Fibroblast of skin of left quadriceps (primary cell): ENCODE results near the gene PGP.
"Not testable (repeated sequence)": the region's sequence is repeated elsewhere in the genome, so short reads cannot be mapped to it uniquely, and the experiment has no call there.

Source experiments
- DNase-seq, 2 experiments: peaks; one replicate each; pipeline ENCODE4 v3.0.0-alpha.2; 2013; ENCODE audit warnings: low read depth in 2 of 2

PGP gene

DNA sequence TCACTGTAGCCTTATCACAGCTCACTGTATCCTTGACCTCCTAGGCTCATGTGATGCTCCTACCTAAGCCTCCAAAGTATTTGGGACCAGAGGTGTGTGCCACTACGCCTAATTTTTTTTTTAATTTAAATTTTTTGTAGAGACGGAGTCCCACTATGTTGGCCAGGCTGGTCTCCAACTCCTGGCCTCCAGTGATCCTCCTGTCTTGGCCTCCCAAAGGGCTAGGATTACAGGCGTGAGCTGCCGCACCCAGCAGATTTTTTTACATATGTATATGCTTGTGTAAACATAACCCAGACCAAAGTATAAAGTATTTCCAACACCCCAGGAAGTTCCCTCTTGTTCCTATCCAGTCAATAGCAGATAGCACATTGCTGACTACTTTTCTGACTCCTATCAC is 1.7 kb upstream of the PGP start:
- DNase-seq: no peak

DNA sequence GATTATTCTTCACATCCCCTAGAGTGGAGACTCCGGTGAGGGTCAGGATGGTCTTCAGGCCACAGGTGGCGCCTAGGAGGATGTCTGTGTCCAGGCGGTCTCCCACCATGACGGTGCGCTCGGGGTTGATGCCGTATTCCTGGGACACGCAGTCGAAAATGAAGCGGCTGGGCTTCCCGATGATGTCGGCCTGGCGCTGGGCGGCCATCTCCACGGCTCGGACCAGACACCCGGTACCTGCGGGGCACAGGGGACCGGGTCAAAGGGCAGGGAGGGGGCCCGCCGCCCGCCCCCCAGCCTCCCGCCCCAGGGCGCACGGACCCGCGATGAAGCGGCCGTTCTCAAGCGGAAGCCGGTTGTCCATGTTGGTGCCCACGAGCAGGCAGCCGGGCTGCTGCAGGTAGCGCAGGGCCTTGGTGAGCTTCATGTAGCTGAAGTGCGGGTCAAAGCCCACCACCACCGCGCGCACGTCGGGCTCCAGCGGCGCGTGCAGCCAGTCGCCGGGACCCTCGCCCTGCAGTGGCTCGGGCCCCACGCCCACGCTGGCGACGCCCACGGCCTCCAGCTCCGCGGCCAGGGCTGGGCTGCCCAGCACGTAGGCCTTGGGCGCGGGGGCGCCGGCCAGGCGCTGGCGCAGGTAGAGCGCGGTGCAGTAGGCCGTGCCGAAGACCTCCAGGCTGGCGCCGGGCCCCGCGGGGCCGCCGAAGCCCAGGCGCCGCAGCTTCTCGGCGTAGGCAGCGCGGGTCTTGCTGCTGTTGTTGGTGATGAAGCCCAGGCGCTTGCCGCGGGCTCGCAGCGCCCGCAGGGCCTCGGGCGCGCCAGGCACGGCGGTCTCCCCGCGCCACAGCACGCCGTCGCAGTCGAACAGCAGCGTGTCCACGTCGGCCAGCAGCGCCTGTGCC is 572 bp downstream of the PGP start:
- DNase-seq: no peak

DNA sequence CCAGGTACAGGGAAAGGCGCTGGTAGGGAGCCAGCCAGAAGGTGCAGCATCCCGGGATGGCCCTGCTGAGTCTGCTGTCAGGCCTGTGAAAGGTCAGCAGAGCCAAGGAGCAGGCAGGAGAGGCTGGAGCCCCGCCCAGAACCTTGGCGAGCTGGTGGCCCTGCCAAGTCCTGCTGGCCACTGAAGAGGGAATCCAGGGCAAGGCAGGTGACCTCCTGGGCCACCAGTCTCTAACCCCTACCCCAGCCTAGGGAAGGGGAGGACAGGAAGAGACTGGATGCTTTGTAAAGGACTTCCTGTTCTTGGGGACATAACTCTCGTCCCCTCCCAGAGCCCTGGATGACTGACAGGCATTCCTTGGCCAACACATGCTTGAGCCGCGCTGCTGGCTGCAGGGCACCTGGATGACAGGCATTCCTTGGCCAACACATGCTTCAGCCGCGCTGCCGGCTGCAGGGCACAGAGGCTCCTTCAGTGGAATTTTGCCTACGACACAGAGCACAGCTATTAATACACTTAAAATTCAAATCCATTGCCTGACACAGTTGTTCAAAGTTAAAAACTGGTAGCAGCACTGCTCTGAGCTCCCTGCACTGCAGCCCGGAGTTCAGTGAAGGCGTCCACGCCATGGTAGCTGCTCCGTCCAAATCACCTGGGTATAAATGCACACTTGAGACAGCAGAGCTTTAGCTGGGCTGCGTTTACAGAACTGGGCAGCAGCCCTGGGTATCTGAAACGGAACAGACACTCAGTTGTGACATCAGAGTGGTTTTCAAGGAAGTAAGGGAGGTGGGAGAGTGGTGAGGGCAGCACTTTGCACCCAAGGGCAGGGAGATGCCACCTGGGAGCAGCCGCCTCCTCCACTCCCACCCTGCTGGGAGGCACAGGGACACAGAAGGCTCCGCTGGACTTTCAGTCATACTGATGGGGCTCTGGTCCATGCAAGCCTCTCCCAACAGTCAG is 2.0 kb downstream of the PGP start:
- no peak for DNase-seq

DNA sequence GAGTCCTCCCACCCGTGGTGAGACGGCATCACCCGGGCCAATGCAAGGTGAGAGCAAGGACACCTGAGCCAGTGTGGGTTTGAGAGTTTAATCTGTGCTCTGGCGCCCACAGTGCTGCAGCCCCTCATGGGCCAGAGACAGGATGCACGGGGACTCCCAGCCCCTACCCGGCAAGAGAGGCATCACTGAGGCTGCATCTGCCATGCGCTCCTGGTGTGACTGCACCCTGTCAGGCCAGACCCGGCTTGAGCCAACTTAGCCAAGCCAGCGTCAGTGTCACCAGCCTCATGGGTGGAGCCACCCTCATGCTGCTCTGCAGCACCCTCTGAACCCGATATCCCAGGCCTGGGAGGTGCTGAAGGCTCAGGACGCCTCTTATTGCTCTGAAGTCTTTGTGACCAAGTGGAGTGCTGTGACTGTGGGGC is 2.7 kb downstream of the PGP start:
- no peak for DNase-seq

DNA sequence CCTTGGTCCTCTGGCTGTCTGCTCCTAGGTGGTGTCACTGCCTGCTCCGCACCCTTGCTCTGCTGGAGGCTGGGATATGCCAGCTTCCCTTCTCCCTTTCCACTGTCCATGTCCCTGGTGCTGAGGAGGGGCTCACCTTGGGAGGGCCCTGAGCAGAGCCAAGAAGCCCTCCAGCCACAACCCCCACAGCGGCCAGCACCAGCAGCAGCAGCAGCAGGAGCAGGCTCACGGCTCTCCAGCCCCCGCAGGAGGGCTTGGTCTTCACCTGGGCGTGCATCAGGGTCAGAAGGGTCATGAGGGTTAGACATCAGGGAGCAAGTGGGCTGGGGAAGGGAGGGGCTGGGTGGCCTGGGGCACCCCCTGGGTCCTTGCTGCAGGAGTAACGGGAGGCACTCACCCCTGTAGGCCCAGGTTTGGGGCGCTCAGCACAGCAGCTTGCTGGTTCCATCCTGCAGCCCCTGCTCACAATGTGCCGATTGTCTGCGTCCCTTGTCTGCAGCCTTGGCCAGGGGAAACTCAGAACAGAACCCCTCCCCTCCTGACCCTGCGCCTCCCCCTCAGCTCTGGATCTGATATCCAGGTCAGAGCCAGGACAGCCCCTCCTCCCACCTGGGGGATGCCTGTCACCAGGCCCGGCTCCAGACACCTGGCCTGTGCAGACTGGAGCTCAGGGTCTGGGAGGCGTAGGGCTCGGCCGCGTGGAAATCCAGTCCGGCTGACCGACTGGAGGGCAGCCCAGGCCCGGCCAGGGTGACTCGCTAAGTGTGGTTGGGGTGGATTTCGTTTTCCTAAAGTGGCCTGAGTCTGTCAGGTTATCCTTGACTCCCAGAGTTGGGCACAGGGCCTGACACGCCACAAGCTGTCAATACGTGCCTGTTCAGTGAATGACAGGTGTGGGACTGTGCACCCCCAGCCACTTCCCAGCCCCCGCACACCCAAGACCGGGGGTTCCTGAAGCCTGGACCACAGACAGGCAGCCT is 4.0 kb downstream of the PGP start, which contains the start of gene BRICD5:
Gene BRICD5, minus strand, starts transcription at position 478 of the 980 bp plus-strand sequence. Its CDS starts 30 bp downstream, at position 448.
- DNase-seq: no peak

DNA sequence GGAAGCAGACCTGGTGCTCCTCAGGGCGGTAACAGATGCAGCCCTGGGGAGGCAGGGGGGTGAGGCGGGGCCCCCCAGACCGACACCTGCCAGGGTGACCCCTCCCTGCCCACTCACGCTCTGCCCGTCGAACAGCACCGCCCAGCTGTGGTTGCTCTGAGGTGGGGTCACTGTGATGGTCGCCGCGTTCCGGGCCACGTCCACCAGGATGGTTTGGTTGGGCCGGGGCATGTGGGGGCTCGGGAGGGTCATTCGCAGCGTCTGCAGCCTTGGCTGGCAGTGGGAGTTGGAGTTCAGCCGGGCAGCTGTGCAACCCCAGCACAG is 4.7 kb downstream of the PGP start:
- DNase-seq: no peak

DNA sequence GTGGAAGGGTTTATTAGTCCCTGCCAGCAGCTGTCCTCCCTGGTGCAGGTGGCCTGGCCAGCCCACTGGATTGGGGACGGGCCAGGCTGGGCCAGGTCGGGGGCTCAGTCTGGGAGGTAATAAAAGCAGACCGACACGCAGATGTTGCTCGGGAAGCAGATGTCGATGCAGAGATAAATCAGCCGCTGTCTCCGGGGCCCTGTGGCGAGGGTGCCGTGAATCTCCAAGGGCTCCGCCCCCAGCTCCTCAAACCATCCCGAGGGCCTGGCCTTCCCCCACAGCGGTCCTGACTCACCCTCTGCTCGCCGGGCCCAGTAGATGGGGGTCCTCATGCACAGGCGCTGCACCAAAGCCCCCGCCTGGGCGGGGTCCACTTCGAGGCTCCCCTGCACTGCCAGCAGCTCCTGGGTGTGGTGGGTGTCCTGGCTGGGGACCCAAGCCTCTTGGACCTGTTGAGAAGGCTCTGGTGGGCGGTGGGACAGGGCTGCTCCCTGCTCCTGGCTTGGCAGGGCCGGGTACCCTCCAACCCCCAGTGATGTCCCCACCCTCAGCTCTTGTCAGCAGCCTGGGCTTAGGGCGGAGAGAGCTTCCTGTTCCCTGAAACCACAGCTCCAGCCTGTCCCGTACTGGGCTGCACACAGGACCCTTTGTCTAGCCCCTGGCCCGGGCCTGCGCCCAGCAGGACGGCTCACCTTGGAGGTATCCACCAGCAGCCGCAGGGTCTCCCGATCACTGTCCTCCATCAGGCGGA is 5.2 kb downstream of the PGP start:
- no peak for DNase-seq

DNA sequence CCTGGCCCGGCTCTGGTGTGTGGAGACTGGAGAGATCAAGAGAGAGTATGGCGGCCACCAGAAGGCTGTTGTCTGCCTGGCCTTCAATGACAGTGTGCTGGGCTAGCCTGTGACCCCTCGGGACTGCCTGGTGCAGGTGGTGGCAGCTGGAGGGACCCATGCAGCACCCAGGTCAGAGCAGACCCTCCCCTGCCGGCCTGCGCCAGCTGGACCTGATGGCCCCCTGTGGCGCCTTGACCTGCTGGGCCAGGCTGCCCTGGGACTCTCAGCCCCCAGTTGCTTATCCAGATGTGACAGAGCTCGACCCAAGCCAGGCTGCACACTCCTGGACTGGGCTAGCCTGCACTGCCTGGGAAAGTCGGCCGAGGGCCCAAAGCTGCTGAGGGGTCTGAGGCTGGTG is 5.9 kb downstream of the PGP start:
- no peak for DNase-seq

DNA sequence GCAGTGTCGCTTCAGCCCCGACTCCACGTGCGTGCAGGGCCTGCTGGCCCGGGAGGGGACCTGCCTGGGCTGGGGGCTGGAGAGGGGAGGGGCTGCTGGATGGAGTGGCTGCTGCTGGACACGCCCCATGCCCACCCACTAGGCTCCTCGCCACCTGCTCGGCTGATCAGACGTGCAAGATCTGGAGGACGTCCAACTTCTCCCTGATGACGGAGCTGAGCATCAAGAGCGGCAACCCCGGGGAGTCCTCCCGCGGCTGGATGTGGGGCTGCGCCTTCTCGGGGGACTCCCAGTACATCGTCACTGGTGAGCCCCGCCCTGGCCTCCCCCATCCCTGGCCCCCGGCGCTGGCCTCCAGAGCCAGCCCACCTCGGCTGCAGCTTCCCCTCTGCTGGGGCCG is 6.3 kb downstream of the PGP start:
- DNase-seq: no peak

DNA sequence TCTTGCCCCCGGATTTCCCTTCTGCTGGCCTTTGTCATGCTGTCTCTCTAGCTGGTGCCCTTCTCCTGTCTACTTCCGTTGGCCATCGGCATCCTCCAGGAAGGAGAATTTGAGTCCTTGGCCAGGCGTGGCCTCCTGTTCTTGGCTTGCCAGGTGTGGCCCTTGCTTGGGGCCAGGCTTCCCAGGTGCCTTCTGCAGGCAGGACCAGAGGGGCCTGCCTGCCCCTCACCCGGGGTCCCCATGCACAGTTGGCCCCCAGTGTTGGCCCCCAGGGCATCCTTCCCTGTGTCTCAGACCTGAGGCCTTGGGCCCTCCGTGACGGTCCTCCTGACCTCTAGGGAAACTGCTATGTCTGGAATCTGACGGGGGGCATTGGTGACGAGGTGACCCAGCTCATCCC is 6.8 kb downstream of the PGP start:
- no peak for DNase-seq

DNA sequence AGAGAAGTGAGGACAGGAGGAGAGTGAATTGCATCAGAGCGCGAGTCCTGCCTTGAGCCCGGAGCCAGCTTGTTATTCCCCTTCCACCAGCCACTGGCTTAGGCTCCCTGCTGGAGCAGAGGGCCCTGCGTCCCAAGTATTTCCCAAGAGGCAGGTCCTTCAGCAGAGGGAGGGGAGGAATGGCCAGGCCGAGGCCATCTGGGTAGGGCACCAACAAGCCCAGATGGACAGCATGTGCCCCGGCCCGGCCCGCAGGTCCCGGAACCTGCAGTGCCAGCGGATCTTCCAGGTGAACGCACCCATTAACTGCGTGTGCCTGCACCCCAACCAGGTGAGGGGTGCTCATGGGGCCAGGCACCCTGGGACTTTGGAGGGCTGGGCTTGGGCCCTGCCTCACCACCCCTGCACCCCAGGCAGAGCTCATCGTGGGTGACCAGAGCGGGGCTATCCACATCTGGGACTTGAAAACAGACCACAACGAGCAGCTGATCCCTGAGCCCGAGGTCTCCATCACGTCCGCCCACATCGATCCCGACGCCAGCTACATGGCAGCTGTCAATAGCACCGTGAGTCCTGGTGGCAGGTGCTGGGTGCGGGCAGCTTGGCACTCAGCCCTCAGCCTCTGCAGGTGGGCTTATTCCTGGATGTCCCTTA is 7.7 kb downstream of the PGP start:
- no peak for DNase-seq

DNA sequence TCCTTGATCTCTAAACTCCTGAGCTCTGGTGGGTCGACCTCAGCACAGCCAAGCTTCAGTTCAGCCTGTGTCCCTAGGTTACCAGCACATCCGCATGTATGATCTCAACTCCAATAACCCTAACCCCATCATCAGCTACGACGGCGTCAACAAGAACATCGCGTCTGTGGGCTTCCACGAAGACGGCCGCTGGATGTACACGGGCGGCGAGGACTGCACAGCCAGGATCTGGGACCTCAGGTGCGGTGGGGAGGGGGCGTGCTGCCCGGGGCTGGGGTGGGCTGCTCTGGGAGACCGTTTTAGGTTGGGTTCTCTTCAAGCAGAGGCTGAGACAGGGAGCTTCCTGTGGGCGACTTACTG is 8.2 kb downstream of the PGP start:
- DNase-seq: no peak

DNA sequence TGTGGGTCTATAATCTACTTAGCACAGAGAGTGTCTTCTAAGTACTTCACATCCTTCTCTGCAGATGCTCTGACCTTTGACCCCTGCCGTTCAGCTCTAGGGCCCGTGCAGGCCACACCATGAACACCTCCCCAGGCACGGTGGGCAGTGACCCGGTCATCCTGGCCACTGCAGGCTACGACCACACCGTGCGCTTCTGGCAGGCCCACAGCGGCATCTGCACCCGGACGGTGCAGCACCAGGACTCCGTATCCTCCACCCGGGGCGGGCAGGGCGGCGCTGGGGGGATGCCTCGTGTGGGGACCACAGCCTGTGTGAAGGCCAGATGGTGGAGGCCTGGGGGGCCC is 8.7 kb downstream of the PGP start:
- no peak for DNase-seq

DNA sequence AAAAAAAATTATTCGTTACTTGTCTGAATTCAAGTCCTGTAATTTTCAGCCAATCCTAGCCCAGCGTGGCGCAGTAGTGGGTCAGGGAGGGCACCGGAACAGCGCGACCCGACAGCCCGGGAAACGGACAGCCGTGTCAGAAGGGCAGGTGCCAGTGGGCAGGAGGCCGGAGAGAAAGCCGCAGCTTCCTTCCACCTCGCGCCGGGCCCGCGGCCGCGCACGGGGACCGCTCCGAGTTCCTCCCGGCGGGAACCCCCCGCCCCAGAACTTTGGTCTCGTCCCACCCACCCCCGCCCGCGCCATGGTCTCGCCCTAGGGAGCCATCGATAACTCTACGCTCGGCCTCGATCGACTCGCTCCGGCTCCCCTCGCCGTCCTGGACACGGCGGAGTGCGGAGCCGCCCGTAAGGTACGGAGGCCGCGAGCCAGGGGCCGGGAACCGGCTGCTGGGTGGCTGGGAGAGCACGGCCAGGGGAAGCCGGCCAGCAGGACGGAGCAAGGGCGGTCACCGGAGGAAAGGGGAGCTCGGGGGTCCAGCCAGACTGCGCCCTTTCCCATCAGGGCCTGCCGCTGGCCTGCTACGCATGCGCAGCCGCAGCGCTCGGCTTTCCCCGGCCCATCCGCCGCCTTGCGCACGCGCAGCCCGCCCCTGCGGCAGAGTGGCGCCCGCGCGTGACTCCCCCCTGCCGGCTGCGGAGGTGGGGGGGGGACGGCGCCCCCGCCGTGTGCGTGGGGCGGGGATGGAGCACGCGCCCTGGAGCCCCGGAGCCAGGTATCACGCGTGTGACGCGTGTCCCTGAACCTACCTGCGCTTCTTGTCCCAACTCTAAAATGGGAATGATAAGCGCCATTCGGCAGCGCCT is 9.3 kb downstream of the PGP start, which contains the start of gene MLST8:
Gene MLST8, plus strand, starts transcription at position 351 of the 863 bp plus-strand sequence. CDS start 632 bp downstream, outside the sequence.
- peak; percentile 71 to 72 for DNase-seq

DNA sequence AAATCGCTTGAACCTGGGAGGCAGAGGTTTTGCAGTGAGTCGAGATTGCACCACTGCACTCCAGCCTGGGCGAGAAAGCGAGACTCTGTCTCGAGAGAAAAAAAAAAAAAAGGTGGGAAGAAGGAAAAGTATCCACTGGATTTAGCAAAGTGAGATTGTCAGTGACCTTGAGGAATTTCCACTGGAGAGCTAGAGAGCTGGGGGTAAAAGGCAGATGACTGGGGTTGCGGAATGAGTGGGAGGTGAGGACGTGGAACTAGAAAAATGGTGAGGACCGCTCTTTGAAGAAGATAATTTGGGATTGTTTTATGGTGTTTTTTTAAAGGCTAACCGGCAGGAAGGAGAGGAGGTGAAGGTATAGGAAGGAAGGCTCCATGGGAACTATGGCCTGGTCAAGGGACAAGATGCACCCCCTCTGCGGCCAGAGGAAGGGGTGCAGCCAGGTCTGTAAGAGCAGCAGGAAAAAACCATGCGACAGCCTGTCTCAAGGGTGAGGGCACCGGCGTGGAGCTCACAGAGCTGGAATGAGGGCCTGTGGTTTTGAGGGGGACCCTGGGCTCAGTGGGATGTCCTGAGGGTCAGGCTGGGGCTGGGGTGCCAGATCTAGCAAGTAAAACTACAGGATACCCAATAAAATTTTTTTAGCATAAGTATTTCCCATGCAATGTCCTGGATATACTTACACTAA is 10.1 kb downstream of the PGP start:
- DNase-seq: no peak

DNA sequence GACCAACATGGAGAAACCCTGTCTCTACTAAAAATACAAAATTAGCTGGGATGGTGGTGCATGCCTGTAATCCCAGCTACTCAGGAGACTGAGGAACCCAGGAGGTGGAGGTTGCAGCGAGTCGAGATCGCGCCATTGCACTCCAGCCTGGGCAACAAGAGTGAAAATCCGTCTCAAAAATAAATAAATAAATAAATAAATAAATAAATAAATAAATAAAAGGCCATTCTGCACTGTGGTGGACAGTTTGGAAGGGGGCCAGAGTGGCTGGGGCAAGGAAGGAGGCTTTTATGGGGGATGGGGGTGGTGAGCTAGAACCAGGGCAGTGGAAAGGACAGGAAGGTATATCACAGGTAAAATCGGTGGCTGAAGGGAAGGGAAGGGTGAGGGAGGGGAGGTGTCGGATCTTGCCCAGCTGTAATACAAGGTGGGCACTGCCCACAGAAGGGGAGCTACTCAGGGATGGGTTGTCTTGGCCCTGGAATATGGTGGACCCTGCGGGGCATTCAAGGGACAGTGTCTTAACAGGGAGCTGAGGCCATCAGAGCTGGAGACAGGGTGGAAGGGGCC is 11.4 kb downstream of the PGP start:
- not testable (repeated sequence) for DNase-seq

DNA sequence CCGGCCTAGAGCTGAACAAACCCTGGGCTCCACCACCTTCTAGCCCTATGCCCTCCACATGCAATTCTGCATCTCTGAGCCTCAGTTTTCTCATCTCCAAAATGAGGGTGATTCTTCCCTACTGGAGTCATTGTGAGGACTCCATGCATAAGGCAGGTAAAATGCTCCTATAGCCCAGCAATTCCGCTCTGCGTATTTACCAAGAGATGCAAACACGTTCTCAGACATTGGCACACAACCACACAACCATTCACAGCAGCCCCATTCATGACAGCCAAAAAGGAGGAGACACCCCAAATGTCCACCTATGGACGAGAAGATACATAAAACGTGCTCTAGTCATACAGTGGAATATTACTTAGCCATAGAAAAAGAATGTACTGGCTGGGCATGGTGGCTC is 14.3 kb downstream of the PGP start:
- no peak for DNase-seq

DNA sequence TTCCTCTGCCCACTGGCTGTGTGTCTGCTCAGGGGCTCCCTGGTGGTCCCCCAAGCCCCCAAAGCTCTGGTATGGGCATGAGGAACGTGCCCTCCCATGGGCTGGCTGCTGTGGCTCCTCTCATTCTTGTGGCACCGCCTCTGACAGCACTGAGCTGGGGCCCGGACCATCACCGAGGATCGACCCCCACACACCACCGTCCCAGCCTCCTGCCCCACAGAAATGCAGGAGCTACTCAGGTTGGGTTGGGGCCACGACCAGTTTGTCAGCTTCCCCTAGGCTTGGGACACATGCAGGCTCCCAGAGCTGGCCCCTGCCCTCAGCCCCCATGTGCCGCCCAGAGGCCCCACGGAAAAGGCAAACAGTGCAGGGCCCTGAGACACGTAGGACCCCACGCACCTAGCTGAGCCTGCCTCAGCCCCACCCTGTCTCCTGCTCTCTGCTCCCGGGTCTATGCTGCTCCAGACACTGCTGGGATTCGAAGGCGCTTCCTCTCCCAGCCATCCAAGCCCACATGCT is 15.0 kb downstream of the PGP start:
- no peak for DNase-seq
